Measurements from ENCODE around the gene HDDC3. TPM values are rescaled to one million over a fixed set of nuclear protein-coding genes. Genes with fewer than 3 reads are reported as not detected.

The HDDC3 gene
- total and polyA plus RNA-seq, 7 experiments from 2014 or later, result 13.3 to 50.9 (median 31.3) TPM

- Histone ChIP-seq H3K9me3 (ENCODE audit: control insufficient read depth in 2 of 3, low read length in 3 of 3) (no peaks in the 10 kb centered on the region), H3K36me3 (ENCODE audit: control insufficient read depth in 2 of 3, insufficient read depth in 3 of 3, low read length in 3 of 3) (peaks cover 0 to 41% (median 0%) of the 10 kb centered on the region in 3 experiments), H3K4me3 (ENCODE audit: low read length) (peak overlapping the region; percentile 100), H3K27me3 (ENCODE audit: control insufficient read depth in 2 of 2, insufficient read depth in 2 of 2, low read length in 2 of 2) (no peaks in the 10 kb centered on the region), H3K27ac (ENCODE audit: low read depth, low read length) (no peak overlapping the region), H3K4me1 (ENCODE audit: control insufficient read depth in 2 of 2, insufficient read depth in 2 of 2, low read length in 2 of 2) (peaks cover 10 to 15% of the 10 kb centered on the region in 2 donors)
- DNase-seq (no peak), ATAC-seq (no peak)
- POLR2A ChIA-PET, result interaction anchor here (1.1 to 9.2 kb wide), 4 partner anchors 22 to 74 kb away, joined by 3 to 119 read pairs (median 4); partner anchors contain the start of genes HDDC3, MAN2A2 and UNC45A
- intact Hi-C loops (cut with micrococcal nuclease), result loop anchor here (1.0 to 10.0 kb wide), 5 partner anchors 67 to 899 kb away; partner anchors contain the start of genes SLCO3A1 (in 1 of the 2) and VPS33B (in 1 of the 2)
- peak overlapping the region in 6 of 9 donors; percentile 21 to 96 (median 67) for H3K27ac Mint-ChIP-seq
- peak overlapping the region; percentile 71 to 90 (median 86) for H3K4me3 Mint-ChIP-seq
- CTCF ChIA-PET, result interaction anchor here (2.6 to 7.7 kb wide), 3 partner anchors 23 to 94 kb away, joined by 12 to 67 read pairs (median 13); partner anchors contain the start of genes HDDC3 and UNC45A
- H3K36me3 Mint-ChIP-seq, result peaks cover 0 to 29% (median 4%) of the 10 kb centered on the region in 5 donors
- peaks cover 6 to 24% (median 12%) of the 10 kb centered on the region in 7 donors for H3K4me1 Mint-ChIP-seq
- H3K27me3 Mint-ChIP-seq, result no peaks in the 10 kb centered on the region
- no peaks in the 10 kb centered on the region for H3K9me3 Mint-ChIP-seq
These were observed 23.4 kb upstream of the HDDC3 start for GRCh38 chr15:90955624-90956273.

- peaks cover 0 to 26% (median 4%) of the 10 kb centered on the region in 5 donors for H3K36me3 Mint-ChIP-seq
- intact Hi-C loops (cut with micrococcal nuclease), result loop anchor here (1.0 to 10.0 kb wide), 6 partner anchors 20 to 900 kb away; partner anchors contain the start of genes PRC1 (in 2 of the 2), UNC45A (in 2 of the 2), BLM (in 1 of the 2) and SLCO3A1 (in 1 of the 2)
- H3K27ac ChIP-seq (ENCODE audit: low read depth, low read length), result peak within 1 kb of the TSS; percentile 98
- no peaks in the 10 kb centered on the region for H3K9me3 ChIP-seq (ENCODE audit: control insufficient read depth in 2 of 3, low read length in 3 of 3)
- H3K4me3 ChIP-seq (ENCODE audit: low read length), result peak within 1 kb of the TSS; percentile 100
- peak; percentile 98 for ATAC-seq
- no peaks in the 10 kb centered on the region for H3K27me3 ChIP-seq (ENCODE audit: control insufficient read depth in 2 of 2, insufficient read depth in 2 of 2, low read length in 2 of 2)
- no peaks in the 10 kb centered on the region for H3K9me3 Mint-ChIP-seq
- H3K36me3 ChIP-seq (ENCODE audit: control insufficient read depth in 2 of 3, insufficient read depth in 3 of 3, low read length in 3 of 3), result peaks cover 0 to 42% (median 0%) of the 10 kb centered on the region in 3 experiments
- peak within 1 kb of the TSS; percentile 76 to 96 (median 94) for H3K27ac Mint-ChIP-seq
- H3K4me3 Mint-ChIP-seq, result peak within 1 kb of the TSS; percentile 81 to 90 (median 87)
- H3K4me1 Mint-ChIP-seq, result peaks cover 6 to 24% (median 12%) of the 10 kb centered on the region in 7 donors
- peaks cover 10 to 15% of the 10 kb centered on the region in 2 donors for H3K4me1 ChIP-seq (ENCODE audit: control insufficient read depth in 2 of 2, insufficient read depth in 2 of 2, low read length in 2 of 2)
- no peaks in the 10 kb centered on the region for H3K27me3 Mint-ChIP-seq
- ChIA-PET CTCF (interaction anchor here (2.6 to 7.7 kb wide), 3 partner anchors 22 to 94 kb away, joined by 12 to 67 read pairs (median 13); partner anchors contain the start of genes HDDC3 and UNC45A), POLR2A (interaction anchor here (1.0 to 9.2 kb wide), 9 partner anchors 8 to 67 kb away, joined by 3 to 119 read pairs (median 4); partner anchors contain the start of genes HDDC3, MAN2A2 and UNC45A)
- DNase-seq, result peak; percentile 67 to 90 (median 85)
These were observed 22.6 kb upstream of the HDDC3 start, which contains the start of gene RCCD1 for GRCh38 chr15:90954712-90955623. Gene RCCD1, plus strand, starts transcription at chr15:90954884. Its CDS starts 1,851 bp downstream, at chr15:90956735.

GRCh38 chr15:90953947-90954711, 21.8 kb upstream of the HDDC3 start:
- peak overlapping the region; percentile 100 for H3K4me3 ChIP-seq (ENCODE audit: low read length)
- Mint-ChIP-seq H3K27ac (peak overlapping the region; percentile 76 to 96 (median 94)), H3K4me3 (peak overlapping the region; percentile 81 to 90 (median 87)), H3K4me1 (peaks cover 0 to 24% (median 13%) of the 10 kb centered on the region in 7 donors), H3K27me3 (no peaks in the 10 kb centered on the region), H3K9me3 (no peaks in the 10 kb centered on the region), H3K36me3 (peaks cover 0 to 22% (median 4%) of the 10 kb centered on the region in 5 donors)
- intact Hi-C loops (cut with micrococcal nuclease), result loop anchor here (1.0 to 10.0 kb wide), 5 partner anchors 19 to 901 kb away; partner anchors contain the start of genes PRC1 (in 2 of the 2), UNC45A (in 2 of the 2), BLM (in 1 of the 2) and SLCO3A1 (in 1 of the 2)
- H3K9me3 ChIP-seq (ENCODE audit: control insufficient read depth in 2 of 3, low read length in 3 of 3), result no peaks in the 10 kb centered on the region
- peaks cover 0 to 47% (median 4%) of the 10 kb centered on the region in 3 experiments for H3K36me3 ChIP-seq (ENCODE audit: control insufficient read depth in 2 of 3, insufficient read depth in 3 of 3, low read length in 3 of 3)
- no peaks in the 10 kb centered on the region for H3K27me3 ChIP-seq (ENCODE audit: control insufficient read depth in 2 of 2, insufficient read depth in 2 of 2, low read length in 2 of 2)
- peak overlapping the region; percentile 98 for H3K27ac ChIP-seq (ENCODE audit: low read depth, low read length)
- POLR2A ChIA-PET, result interaction anchor here (0.7 to 9.2 kb wide), 9 partner anchors 8 to 51 kb away, joined by 3 to 119 read pairs (median 4); partner anchors contain the start of genes HDDC3, MAN2A2 and UNC45A
- DNase-seq (no peak), ATAC-seq (no peak)
- peaks cover 10 to 15% of the 10 kb centered on the region in 2 donors for H3K4me1 ChIP-seq (ENCODE audit: control insufficient read depth in 2 of 2, insufficient read depth in 2 of 2, low read length in 2 of 2)
- CTCF ChIA-PET, result interaction anchor here (2.6 to 7.7 kb wide), 2 partner anchors 22 to 79 kb away, joined by 12 to 67 read pairs; partner anchors contain the start of genes HDDC3 and UNC45A

GRCh38 chr15:90952901-90953677, 20.7 kb upstream of the HDDC3 start:
- Mint-ChIP-seq H3K27ac (peak overlapping the region in 6 of 9 donors; percentile 7 to 82 (median 60)), H3K9me3 (no peaks in the 10 kb centered on the region), H3K36me3 (peaks cover 0 to 29% (median 4%) of the 10 kb centered on the region in 5 donors), H3K27me3 (no peaks in the 10 kb centered on the region), H3K4me3 (peak overlapping the region in 9 of 10 donors; percentile 8 to 89 (median 63)), H3K4me1 (peaks cover 0 to 24% (median 13%) of the 10 kb centered on the region in 7 donors)
- H3K36me3 ChIP-seq (ENCODE audit: control insufficient read depth in 2 of 3, insufficient read depth in 3 of 3, low read length in 3 of 3), result peaks cover 0 to 55% (median 4%) of the 10 kb centered on the region in 3 experiments
- intact Hi-C loops (cut with micrococcal nuclease), result loop anchor here in 1 of 2 donors (10.0 kb wide), 1 partner anchor 902 kb away; the partner anchor contains the start of gene SLCO3A1
- no peak overlapping the region for H3K27ac ChIP-seq (ENCODE audit: low read depth, low read length)
- peaks cover 10 to 15% of the 10 kb centered on the region in 2 donors for H3K4me1 ChIP-seq (ENCODE audit: control insufficient read depth in 2 of 2, insufficient read depth in 2 of 2, low read length in 2 of 2)
- H3K27me3 ChIP-seq (ENCODE audit: control insufficient read depth in 2 of 2, insufficient read depth in 2 of 2, low read length in 2 of 2), result no peaks in the 10 kb centered on the region
- DNase-seq (no peak), ATAC-seq (no peak)
- ChIA-PET CTCF (interaction anchor here (7.7 kb wide), 1 partner anchor 21 kb away, joined by 67 read pairs; the partner anchor contains the start of genes HDDC3 and UNC45A), POLR2A (interaction anchor here (1.8 to 9.2 kb wide), 2 partner anchors 13 to 20 kb away, joined by 4 to 119 read pairs; partner anchors contain the start of genes HDDC3 and UNC45A)
- H3K9me3 ChIP-seq (ENCODE audit: control insufficient read depth in 2 of 3, low read length in 3 of 3), result no peaks in the 10 kb centered on the region
- no peak overlapping the region for H3K4me3 ChIP-seq (ENCODE audit: low read length)

DNA sequence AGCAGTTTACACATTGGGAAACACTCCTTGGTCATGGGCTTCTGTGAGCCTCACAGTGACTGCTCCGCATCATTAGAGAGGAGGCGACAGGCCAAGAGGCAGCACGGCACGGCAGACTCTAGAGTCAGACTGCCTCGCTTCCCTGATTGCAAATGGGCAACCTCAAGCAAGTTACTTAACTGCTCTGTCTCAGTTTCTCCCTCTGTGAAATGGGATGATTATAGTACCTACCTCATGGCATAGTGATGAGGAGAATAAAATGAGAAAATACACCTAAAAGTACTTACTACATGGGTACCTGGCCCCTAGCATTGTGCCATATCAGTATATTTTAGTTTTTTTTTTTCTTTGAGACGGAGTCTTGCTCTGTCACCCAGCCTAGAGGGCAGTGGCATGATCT, 18.3 kb upstream of the HDDC3 start:
- Histone ChIP-seq H3K27me3 (ENCODE audit: control insufficient read depth in 2 of 2, insufficient read depth in 2 of 2, low read length in 2 of 2) (no peaks in the 10 kb centered on the region), H3K9me3 (ENCODE audit: control insufficient read depth in 2 of 3, low read length in 3 of 3) (no peaks in the 10 kb centered on the region), H3K4me3 (ENCODE audit: low read length) (no peak overlapping the region), H3K4me1 (ENCODE audit: control insufficient read depth in 2 of 2, insufficient read depth in 2 of 2, low read length in 2 of 2) (peaks cover 6 to 7% of the 10 kb centered on the region in 2 donors), H3K27ac (ENCODE audit: low read depth, low read length) (no peak overlapping the region), H3K36me3 (ENCODE audit: control insufficient read depth in 2 of 3, insufficient read depth in 3 of 3, low read length in 3 of 3) (peaks cover 0 to 78% (median 4%) of the 10 kb centered on the region in 3 experiments)
- Mint-ChIP-seq H3K9me3 (no peaks in the 10 kb centered on the region), H3K4me3 (no peak overlapping the region), H3K36me3 (peaks cover 0 to 37% (median 4%) of the 10 kb centered on the region in 5 donors), H3K4me1 (peaks cover 0 to 12% (median 3%) of the 10 kb centered on the region in 7 donors), H3K27ac (no peak overlapping the region), H3K27me3 (no peaks in the 10 kb centered on the region)
- ATAC-seq (no peak), DNase-seq (no peak)
- ChIA-PET POLR2A (no interaction called here), CTCF (no interaction called here)
- intact Hi-C loops (cut with micrococcal nuclease), result loop anchor here in 1 of 2 donors (10.0 kb wide), 1 partner anchor 904 kb away; the partner anchor contains the start of gene SLCO3A1

All from naive thymus-derived CD4-positive, alpha-beta T cell (primary cell).